Measurements from ENCODE around the gene SLC37A1.
A peak's percentile ranks its signal among the peaks of the same experiment; 100 is the strongest.

Gene SLC37A1

DNA sequence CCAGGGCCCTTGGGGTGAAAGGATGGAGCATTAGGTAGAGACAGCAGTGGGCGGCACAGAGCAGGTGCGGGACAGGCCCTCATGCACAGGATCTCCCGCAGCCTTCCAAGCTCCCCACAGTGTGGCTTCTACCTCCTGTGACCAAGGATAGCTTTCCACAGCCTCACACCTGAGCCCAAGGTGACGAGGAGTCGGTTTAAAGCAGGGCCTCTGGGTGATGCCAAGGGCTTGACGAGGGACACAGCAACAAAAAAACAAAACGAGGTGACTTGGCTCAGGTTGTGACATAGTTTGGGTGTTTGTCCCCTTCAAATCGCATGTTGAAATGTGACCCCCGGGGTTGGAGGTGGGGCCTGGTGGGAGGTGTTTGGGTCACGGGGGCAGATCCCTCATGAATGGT lies 32.9 kb upstream of the SLC37A1 start:
- no peak for DNase-seq

DNA sequence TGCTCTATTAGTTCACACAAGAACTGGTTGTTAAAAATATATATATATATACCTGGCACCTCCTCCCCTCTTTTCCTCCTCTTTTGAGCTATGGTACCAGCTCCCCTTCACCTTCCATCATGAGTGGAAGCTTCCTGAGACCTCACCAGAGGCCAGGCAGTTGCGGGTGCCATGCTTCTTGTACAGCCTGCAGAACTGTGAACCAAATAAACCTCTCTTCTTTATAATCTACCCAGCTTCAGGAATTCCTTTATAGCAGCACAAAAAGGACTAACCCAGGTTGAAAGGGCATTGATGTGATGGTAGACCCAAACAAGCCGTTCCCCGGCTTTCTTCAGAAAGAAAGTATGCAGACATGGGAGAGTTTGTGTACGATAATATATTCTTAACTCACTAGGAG lies 32.5 kb upstream of the SLC37A1 start:
- no peak for DNase-seq

DNA sequence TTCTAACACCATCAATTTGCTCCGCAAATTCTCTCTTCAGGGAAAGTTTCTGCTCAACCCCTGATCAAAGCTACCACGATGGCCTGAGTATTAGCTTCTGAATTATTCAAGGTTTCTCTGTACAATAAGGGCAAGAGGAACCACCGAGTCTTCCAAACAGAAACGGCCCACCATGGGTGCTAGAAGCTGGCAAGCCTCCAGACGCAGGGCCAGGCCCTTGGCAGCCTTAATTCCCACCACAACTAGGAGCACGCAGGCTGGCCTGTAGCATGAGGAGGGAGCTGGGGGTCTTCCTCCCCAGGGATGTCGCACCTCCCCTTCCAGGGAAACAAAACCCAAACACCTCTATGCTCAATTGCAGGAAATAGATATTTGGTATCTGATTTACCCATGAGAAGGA lies 28.7 kb upstream of the SLC37A1 start:
- DNase-seq = no peak

DNA sequence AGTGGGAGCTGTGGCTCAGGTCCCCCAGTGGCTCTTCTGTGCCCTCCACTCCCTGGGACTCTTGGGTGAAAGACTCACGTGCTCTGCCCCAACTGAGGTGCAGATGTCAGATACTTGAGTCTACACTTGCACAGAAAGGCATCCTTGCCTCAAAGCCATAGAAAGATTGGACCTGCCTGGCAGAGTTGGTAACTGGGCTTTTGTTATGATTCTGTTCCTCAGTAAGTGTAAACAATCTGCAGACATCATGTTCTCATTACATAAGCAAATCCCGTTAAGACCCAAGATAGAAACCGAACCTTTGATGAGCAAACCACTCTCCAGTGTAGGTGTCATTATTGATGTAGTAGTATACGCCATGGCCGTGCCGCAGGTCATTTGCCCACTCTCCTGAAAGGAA lies 27.6 kb upstream of the SLC37A1 start:
- no peak for DNase-seq

GRCh38 chr21:42486531-42486930 lies 27.1 kb upstream of the SLC37A1 start:
- DNase-seq = no peak

GRCh38 chr21:42489006-42489563 lies 24.6 kb upstream of the SLC37A1 start:
- DNase-seq = no peak

GRCh38 chr21:42489991-42490390 lies 23.7 kb upstream of the SLC37A1 start:
- DNase-seq = no peak

- DNase-seq = peak; percentile 78
Measured at GRCh38 chr21:42490720-42491119, 22.9 kb upstream of the SLC37A1 start.

DNA sequence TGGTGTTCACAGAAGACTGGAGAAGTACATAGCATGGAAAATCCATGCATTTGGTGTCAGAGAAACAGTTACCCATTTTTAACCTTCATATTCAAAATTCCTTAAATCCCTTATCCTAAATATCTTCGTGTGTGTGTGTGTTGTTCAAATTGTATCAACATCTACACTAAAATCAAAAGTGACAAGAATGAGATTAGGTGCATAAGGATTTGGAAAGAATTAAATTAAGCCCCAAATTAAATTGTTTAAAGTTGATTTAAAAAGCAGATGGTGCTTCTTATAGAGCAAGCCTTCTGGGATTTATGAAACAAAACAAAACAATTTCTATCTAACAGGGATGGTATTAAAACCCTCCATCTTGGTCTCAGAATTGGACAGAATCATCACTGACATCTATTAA lies 22.3 kb upstream of the SLC37A1 start:
- DNase-seq = no peak

GRCh38 chr21:42492201-42492600 lies 21.5 kb upstream of the SLC37A1 start:
- DNase-seq = no peak

DNA sequence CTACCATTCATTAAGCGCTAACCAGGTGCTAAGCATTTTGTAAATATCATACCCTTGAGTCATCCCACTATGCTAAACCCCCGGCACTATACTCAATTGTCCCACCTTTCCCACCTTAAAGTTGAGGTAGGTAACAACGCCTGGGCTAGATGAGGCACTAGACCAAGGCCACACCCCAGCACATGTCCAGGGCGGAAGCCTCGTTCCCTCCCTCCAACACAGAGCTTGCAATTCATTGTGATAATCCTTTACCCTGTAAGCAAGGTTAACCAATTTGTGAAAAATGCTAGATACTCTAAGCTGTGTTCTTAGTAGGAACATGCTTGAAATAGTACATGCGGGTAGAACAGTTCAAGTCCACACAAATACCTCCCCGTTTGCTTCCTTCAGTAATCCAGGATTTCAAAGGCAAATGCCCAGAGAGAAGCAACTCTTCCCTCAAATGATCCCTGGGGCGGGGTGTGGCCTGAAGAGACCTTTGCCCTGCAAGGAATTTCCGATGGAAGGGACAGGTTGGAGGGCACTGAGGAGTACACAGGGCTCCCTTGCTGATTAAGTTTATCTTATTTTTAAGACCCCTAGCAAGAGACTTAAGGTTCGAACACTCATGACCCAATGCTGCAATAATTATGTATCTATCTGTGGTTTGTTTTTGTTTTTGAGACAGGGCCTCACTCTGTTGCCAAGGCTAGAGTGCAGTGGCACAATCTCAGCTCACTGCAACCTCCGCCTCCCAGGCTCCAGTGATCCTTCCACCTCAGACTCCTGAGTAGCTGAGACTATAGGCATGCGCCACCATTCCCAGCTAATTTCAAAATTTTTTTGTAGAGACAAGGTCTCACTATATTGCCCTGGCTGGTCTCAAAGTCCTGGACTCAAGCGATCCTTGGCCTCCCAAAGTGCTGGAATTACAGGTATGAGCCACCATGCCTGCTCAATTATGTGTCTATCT lies 20.3 kb upstream of the SLC37A1 start:
- DNase-seq = no peak

GRCh38 chr21:42495027-42495426 lies 18.6 kb upstream of the SLC37A1 start:
- no peak for DNase-seq

GRCh38 chr21:42495765-42496119 lies 17.9 kb upstream of the SLC37A1 start:
- no peak for DNase-seq

DNA sequence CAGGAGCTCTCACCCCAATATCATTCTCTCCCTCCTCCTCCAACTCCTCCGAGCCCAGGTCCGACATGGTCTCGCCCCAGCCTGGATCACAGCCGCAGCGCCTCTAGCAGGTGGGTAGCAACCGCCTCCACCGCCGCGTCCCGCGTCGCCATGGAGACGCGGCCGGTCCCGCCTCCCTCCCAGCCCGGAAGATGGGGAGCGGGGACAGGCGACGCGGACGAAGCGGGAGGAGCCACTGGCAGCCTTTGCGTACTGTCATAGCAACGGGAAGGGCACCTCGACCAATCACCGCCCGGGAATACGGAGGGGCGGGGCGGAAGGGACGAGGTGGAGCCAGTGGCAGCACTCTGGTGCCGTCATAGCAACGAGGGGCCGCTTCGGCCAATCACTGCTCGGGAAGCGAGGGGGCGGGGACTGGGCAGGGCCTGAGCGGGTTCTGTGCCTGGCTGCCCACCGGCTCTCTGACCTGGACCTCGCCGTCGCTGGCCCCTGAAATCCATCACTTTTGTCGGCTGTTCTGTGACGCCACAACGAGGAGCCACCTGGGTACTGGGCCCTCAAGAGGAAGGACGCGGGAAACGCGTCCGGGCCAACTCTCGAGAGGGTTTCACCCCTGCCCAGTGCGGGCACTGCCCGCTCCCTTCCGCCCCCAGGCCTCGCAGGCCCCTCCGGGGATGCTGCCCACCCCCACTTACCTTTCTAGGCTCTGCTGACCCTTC lies 17.4 kb upstream of the SLC37A1 start, which contains the start of gene RSPH1:
RSPH1 (minus strand) TSS at position 105 of the 719 bp plus-strand sequence; CDS start at position 67, 38 bp downstream.
- peak; percentile 100 for DNase-seq

DNA sequence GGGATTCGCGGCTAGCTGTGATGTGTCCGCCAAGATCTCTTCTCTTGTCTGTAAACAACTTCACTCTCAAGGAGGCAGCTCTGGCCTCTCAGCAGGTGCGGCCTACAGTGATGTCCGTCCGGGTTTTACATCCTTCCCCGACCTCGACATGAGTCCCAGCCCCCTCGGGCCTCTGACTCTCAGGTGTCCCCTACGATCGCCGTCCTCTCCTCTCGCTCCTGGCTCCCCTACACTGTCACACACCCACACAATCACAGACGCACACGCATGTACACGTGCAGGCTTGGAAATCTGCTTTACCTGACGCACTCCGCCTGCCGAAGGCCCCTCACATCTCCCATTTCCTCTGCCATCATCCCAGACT lies 16.8 kb upstream of the SLC37A1 start:
- DNase-seq = no peak

DNA sequence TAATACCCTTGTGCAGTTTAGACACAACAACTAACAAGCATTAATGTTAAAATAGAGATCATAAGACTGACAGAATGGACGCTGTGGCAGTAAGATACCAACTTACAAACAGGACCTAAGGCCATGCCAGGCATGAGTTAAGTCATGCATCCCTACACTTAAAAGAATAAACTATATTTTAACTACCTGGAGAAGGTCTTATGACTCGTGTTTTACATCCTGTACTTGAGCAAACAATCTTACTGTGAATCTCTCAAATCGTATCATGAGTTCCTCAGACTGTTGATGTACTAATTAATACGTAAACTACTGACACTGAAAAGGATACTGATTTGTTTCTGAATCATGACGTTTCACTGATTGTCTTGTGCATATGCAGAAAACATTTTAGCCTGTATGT lies 15.6 kb upstream of the SLC37A1 start:
- DNase-seq = no peak

DNA sequence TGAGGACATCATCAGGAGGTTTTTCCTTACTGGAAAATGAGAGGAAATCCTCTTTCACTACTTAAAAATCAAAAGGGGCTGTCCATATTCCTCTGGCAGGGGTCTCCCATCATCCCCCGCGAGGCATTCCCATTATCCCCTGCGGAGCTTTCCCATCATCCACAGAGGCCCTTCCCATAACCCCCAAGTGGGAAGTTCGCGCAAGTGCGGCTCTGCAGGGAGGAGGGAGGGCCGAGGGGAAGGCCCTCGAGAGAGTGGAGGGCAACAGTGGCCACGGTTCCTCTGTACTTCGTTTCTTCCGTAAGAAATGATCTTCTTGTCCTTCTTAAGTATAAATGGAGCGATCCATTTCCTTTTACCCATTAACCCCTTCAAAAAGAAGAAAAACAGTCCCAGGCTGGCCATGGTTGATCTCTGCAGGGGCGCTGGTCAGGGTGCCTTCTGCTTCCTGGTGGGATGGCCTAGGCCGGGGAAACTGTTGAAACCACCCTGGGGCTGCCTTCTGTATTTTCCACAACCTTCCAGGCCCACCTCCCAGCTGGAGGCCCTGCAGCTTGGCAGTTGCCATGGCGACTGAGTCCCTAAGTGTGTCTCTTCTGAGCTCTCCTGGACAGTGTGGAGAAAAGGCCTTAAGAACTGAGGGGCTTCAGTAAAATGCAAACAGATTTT lies 14.1 kb upstream of the SLC37A1 start:
- DNase-seq = no peak

GRCh38 chr21:42500225-42500624 lies 13.4 kb upstream of the SLC37A1 start:
- DNase-seq = no peak

DNA sequence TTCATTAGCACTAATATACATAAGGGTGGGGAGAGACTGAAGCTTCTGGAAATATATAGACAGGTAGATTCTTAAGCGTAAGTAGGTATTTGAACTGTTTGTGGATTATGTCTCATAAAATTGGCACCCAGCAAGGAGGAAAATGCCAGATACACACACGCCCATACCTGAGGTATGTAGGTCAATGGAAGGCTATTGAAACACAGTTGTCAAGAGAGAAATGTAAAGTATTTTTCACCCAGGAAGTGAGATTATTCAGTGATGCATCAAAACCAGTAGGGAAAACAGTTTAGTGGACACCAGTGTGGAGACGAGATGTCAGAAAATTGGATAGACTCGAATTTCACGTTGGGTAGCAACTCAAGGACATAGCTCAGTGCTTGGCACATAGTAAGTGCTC lies 12.9 kb upstream of the SLC37A1 start:
- no peak for DNase-seq

- peak; percentile 94 for DNase-seq
Measured at GRCh38 chr21:42503711-42504110, 9.9 kb upstream of the SLC37A1 start.

DNA sequence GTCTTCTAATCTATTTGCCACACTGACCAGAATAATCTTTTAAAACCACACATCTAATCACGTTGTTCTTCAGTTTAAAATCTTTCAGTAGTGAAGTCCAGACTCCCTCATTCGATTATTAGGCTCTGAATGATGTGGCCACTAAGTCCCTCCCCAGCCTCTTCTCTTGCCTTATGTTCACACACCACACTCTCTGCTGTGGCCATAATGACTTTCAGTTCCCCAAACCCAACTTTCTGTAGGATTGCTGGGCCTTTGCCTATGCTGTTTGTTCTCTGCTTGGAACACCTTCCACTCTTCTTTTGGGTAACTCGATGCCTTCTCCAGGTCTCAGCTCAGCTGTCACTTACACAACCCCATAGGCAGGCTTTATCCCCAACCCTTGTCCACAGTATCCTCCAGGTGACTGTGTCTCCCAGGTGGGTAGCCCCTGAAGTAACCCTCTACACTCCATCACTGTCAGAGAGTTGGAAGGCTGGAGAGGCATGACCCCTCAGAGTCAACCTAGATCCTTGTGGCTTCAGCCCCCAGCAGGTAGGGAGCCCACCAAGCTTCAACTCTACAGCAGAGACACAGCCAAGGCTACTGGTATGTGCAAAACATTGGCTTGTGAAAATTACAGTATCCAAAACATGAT lies 8.4 kb upstream of the SLC37A1 start:
- peak; percentile 64 for DNase-seq

DNA sequence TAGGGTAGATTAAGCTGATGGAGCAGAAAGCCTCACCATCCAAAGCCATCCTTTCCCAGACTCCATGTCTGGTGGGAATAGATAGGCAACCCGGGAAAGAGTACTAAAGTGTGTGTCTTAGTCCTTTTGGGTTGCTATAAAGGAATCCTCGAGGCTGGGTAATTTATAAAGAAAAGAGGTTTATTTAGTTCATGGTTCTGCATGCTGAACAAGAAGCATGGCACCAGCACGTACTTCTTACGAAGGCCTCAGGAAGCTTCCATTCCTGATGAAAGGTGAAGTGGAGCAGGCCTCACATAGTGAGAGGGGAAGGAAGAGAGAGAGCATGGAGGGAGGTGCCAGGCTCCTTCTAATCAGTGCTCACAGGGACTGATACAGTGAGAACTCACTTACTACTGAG lies 6.2 kb upstream of the SLC37A1 start:
- no peak for DNase-seq

GRCh38 chr21:42508371-42508770 lies 5.3 kb upstream of the SLC37A1 start:
- DNase-seq = no peak

Data from OCI-M1 (cell line).